ENCODE measurements around the gene JAK2. TPM values are rescaled to one million over a fixed set of nuclear protein-coding genes. Genes with fewer than 3 reads are reported as not detected.

Gene JAK2
- 1.2 to 3.6 TPM (median 2.6 TPM) in 5 replicates for total RNA-seq (2022; extraction: Qiagen RNA extraction; ENCODE audit: low read depth)

GRCh38 chr9:4984621-4985385 lies at the start of gene JAK2:
Gene JAK2, plus strand, starts transcription at chr9:4985272. Its CDS starts 36,716 bp downstream, at chr9:5021988.

Other genes starting within 250 kb of the JAK2 start
- 42.6 to 62.7 TPM (median 57.6 TPM) in 5 replicates for gene AK3, start 244.1 kb upstream of the JAK2 start, total RNA-seq (2022; extraction: Qiagen RNA extraction; ENCODE audit: low read depth)
- gene RCL1, start 192.3 kb upstream of the JAK2 start, total RNA-seq (2022; extraction: Qiagen RNA extraction; ENCODE audit: low read depth), result 39.6 to 50.3 TPM (median 42.5 TPM) in 5 replicates
- not detected in 5 replicates for gene INSL6, start 200.4 kb downstream of the JAK2 start, total RNA-seq (2022; extraction: Qiagen RNA extraction; ENCODE audit: low read depth)
- 13.9 to 18.0 TPM (median 15.5 TPM) in 5 replicates for gene INSL4, start 246.1 kb downstream of the JAK2 start, total RNA-seq (2022; extraction: Qiagen RNA extraction; ENCODE audit: low read depth)

Measured in A549 treated with RU486 at 1 μM for 4 hours (cell line).